ENCODE results near the gene RBPJ.

Gene RBPJ

DNA sequence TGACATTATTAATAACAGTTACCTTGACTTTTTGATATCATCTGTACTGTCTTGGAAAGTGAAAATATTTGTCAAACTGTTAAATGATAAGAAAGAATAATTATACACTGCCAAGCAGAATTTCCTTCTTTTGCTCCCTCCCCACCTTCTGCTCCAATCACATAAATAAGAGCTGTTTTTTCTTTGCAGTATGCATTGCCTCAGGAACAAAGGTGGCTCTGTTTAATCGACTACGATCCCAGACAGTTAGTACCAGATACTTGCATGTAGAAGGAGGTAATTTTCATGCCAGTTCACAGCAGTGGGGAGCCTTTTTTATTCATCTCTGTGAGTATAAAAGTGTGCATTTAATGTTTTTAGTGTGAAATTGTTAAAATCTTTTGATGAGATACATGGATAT, 103.3 kb downstream of the RBPJ start:
- DNase-seq, result no peak

DNA sequence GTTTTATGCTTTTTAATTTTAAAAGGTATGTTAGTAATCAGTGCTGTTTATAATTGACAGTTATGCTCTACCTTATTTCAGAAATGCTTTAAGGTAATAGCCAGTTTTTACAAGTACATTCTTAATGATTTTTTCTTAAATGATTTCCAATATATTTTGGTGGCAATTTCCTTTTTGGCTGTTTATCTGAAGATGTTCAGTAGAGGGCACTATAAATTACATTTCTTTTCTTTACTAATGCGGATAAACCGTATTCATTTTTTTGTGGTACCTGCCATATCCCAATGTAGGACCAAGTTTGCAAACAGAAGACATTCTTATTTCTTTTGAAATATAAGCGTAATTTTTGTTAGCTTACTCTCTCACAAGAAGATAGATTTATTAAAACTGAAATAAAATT, 104.0 kb downstream of the RBPJ start:
- no peak for DNase-seq

DNA sequence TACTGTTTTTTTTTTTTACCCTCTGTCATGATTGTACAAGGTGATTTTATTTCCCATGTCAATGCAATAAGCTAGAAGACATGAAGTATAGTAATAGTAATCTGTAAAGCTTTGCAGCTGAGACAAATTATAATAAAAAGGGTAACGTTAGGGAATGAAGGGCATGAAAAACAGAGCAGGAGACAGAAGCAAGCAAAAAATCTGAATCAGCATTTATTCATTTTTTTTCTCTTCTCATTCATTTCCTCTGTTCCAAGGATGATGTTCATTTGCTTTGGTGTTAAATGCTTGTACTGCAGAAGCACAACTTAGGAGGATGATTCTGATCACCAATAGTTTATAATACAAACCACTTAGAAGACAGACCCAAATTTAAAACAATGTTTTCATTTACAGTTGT, 105.1 kb downstream of the RBPJ start:
- no peak for DNase-seq

DNA sequence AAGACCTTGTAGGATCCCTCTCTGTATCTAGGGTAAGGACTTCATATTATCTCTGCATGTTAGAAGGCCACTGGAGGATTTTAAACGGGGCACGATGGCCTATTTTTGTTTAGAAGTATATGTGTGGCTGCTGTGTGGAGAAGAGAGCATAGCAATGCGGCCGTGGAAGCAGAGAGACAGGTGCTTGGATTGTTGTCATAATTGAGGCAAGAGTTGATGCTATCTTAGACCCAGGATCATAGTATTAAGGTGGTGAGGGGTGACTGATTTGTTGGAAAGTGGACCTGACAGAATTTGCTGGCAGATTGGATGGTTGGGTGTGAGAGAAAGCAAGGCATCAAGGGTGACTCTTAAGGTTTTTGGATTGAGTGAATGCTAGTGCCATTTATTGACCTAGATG, 106.1 kb downstream of the RBPJ start:
- DNase-seq, result no peak

DNA sequence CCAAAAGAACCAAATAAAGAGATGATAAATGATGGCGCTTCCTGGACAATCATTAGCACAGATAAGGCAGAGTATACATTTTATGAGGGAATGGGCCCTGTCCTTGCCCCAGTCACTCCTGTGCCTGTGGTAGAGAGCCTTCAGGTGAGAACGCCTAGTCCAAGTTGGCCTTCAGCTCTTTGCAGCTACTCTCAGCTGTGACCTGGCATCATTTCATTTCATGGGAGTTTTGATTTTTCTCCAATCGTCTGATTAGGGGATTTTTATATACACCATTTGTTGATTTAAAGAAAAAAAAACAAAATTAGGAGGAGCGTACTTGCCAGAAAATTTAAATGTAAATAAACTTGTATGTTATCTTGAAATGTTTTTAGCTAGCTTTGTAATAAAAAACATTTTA, 109.1 kb downstream of the RBPJ start:
- no peak for DNase-seq

DNA sequence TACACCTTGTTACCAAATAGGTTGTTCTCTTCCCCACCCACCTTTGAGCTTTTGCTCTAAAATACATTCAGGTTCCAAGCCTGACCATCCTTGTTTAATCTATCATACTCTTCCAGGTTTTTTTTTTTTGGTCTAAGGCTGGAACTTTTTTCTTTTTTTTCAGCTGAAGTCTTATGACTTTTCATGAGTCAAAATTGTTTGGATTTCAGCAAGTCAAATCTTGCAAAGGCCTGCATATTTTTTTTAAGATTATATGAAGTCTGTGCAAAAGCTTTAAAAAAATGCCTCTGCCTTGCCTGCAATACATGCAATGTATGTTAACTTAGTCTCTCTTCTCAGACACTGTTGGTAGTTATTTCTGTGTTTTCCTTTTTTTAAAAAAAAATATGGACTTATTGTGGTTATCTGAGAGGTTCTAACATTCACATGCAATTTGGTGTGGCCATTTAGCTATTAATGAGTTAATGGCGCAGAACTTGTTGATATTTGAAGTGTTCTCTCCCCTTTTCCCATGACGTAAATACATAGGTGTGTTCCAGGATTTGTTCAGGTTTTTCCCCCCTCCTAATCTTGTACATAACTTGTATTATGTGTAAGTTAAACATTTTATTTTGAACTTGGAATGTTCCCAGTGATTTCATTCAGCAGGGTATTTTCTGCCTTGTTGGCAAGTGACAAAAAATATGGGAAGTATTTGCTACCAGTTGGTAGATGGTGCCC, 110.8 kb downstream of the RBPJ start:
- DNase-seq, result no peak

DNA sequence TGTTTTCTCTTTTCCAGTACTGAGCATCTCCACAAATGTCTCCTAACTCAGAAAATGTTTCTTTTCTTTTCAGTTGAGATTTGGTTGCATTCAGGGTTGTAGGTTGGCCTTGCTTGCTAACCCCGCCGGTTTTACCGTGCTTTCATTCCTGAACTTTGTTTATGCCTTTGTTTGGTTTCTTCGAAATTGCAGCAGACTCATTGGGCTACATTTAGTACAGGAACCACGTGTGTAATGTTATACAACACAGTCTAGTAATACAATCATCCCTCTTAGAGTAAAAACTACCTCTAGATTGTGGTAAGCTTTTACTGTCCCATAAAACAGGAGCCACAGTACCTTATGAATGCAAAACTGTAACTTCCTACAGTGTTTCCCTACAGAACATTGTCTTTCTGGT, 111.6 kb downstream of the RBPJ start:
- no peak for DNase-seq

DNA sequence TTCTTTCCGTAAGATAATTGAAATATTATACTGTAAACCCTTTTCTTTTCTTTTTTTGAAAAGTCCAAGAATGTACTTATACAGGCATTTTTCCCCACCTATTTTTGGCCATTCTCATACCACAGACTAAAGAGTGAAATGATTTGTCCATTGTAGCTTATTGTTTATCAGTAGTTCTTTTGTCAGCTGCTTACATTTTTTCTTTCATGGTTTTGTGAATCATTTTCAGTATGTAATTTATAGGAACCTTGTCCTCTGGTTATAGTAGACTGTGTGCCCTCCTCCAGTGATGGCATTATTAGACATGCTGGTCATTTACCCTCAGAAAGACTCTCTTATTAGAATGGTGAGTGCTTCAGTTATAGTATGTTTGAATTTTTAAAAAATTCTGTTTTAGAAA, 112.7 kb downstream of the RBPJ start:
- DNase-seq, result no peak

DNA sequence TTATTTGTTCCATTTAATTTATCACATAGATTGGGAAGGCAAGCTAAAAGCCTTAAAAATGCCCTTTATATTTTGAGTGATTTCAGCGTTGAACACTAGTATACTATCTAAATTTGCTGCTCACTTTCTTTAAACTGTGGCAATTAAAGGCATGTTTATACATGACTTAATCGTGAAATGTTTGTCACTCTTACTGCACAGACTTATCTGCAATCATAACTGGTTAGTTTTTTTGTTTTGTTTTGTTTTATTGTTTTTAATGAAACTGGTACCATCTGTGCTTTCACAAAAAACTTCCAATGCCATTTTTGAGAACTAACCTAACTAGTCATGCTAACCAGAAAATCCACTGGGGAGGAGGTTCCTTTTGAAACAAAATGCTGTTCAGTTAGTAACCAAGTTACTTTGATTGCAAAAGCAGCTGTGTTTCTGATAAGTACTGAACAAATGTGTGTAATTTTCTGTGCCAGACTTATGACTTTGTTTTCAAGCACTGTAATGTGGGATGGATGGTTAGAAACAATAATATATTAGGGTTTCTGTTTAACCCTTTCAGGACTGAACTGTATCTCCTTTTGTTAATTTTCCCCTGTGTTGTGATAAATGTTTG, 113.3 kb downstream of the RBPJ start:
- no peak for DNase-seq

DNA sequence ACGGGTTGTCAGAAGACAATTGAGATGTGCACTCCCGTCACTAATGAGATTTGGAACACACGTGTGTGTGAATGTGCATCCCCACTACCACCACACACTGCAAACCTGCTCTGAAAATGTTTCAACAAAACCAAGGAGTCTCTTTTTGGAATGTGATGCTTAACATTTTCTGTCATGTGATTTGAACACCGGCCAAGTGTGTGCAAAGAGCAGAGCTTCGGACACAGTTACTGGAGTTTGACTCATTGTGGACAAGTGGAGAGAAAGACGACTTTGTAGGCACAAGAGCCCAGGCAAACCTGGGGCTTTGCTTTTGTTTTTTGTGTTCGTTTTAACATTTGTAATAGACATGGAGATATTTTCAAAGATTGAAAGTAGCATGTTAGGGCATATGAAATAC, 120.3 kb downstream of the RBPJ start:
- DNase-seq, result no peak

DNA sequence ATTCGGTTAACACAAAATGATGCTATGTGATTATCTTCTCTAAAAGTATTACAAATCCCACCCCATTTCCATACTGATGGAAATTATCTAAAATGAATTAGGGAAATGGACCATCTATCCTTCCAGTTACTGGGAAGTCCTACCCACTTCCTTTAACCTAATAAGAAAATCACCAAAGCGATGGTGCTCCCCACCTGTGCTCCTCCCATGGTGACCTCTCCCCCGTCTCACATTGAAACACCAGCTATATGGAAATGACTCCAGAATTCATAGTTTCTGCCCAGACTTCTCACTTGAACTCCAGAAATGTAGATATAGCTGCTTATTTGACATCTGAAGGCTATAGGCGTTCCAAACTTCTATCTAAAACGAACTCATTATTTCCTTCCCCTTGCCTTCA, 121.0 kb downstream of the RBPJ start:
- no peak for DNase-seq

DNA sequence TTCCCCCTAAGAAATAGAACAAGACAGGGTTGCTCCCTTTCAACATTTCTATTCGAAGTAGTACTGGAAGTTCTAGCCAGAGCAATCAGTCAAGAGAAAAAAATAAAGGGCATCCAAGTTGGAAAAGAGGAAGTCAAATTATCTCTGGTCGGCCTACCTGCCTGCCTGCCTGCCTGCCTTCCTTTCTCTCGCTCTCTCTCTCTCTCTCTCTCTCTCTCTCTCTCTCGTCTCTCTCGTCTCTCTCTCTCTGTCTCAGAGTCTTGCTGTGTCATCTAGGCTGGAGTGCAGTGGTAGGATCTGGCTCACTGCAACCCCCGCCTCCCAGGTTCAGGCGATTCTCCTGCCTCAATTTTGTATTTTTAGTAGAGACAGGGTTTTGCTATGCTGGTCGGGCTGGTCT, 126.6 kb downstream of the RBPJ start:
- no peak for DNase-seq

DNA sequence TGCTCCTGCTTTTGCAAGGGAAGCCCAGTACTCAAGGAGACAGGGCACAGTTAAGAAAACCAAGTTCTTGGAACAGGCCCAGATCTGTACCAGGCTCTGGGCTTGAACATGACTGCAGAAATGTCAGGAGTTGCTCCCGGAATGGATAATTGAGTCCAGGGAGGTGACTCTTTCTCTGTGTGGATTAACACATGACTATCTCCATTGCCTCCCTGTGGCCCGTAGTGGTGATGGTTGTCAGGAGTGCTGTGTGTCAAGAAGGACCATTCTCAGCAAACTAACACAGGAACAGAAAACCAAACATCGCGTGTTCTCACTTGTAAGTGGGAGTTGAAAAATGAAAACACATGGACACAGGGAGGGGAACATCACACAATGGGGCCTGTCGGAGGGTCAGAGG, 129.6 kb downstream of the RBPJ start:
- DNase-seq, result no peak

DNA sequence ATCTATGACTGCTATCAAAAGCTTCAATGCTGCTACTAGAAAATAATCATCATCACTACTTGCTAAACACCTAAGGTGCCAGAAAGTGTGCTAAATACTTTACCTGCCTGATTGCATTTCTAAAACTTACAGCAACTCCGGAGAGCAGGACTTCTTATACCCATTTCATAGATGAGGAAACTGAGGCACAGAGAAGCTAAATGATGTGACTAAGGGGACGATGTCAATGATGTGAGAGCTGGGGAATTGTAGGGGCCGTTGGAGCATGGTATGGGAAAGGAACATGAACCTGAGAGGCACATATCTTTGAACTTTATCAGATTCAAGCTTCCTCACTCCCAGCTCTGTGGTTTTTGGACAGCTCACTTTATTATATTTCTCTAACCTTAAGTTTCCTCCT, 130.8 kb downstream of the RBPJ start:
- DNase-seq, result no peak

DNA sequence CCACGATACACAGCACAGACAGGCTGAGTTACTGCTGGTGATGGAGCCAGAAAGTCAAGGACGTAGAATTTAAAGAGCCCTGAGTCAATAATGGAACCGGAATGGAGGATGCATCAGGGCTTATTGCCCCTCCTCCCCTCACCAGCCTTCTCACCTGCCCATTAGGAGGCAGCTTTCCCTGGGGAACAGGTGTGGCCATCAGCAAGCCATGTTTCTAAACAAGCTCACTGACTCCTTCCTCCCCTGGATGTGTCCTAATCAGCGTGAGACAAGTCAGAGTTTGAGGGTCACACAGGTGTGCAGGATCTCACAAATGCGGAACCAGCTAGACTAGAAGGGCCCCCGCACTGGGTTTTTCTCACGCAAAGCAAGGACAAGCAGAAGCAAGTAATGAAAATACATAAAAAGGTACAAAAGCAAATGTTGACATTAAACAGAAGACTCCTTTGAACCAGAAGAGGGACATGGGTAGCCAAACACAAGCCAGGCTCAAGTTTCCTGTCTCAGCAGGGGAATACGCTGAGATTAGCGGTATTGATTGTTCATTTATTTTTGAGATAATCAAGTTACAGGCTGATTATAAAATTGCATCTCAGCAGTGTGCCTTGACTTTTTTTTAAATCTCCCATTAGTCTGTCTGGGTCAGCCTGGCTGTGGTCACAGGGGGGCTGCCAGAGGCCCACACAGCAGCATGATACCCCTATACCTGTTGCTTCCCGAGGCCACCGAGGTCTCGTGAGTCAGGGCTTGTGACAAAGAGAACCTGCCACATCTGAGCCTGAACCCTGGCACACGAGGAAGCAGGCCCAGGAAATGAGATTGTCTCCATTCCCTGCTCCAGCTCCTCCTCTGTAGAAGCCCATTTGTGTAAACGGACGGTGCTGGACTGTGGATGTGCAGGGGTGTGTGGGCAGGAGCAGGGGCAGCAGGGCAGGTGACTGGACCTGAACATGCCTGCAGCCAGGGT, 132.0 kb downstream of the RBPJ start:
- no peak for DNase-seq

DNA sequence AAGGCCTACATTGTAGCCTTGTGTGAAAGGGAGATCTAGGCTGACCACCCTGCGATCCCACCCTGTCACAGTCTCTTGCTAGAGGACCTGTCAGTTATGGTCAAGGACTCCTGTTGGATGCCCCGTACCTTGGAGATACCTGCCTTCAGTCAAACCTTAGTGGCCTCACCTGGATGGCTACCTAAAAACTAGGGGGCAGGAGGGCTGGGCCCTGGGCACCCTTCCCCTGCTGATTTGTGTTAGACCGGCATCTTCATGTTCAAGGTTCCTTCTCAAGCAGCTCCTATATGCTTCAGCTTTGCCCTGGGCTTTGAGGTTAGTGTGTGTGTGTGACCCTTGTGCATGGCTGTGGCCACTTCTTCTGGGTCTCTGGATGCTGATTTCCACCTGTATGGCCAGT, 134.1 kb downstream of the RBPJ start:
- no peak for DNase-seq

DNA sequence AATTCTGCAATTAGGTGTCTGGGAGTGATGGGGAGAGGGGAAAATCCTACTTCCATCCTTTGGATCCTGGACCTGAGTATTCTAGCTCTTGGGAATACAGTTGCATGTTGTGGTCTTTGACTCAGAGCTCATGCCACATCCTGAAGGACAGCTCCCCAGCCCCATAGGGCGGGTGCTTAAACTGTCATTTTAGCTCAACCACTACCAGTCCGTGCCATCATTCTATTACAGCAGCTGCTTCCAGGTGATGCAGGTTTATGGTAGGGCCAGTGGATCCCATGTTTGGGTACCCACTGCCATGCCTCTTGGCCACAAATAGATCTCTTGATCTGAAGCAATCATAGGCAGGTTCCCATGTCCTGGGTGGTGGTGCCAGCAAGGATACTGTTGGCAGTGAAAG, 134.8 kb downstream of the RBPJ start:
- no peak for DNase-seq

DNA sequence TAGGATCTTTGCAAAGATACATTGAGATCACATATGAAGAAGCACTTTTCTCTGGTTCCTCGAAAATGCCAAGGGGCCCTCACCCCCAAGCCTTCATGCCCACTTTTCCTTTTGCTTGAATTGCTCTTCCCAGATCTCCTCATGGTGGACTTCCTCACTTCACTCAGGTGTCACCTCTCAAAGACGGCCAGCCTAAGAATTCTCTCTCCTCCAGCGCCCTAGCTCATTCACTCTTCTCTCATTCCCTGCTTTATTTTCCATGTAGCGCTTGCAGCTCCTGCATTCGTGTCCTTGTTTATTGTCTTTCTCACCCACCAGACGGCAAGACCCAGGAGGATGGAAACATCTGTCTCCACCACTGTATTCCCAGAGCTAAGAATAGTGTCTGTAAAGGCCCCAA, 136.6 kb downstream of the RBPJ start:
- DNase-seq, result peak in 1 of 2 experiments; percentile 2

DNA sequence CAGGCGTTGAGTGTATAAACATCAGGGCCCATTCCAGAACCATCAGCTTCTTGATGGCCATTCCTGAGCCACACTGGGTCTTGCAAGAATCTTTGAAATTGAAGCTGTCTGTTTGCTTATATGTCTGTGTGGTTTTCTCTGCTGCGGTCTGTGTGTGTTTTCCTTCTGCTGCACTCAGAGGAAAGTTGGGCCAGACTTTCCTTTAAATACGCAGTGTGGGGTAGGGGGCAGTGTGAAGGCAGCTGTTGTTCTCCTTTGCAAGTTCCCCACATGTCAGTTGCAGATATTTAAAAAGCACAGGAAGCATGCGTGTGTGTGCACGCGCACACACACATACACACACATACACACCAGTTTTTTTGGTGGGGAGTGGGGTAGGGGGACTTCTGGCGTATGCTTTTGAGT, 137.3 kb downstream of the RBPJ start:
- no peak for DNase-seq

DNA sequence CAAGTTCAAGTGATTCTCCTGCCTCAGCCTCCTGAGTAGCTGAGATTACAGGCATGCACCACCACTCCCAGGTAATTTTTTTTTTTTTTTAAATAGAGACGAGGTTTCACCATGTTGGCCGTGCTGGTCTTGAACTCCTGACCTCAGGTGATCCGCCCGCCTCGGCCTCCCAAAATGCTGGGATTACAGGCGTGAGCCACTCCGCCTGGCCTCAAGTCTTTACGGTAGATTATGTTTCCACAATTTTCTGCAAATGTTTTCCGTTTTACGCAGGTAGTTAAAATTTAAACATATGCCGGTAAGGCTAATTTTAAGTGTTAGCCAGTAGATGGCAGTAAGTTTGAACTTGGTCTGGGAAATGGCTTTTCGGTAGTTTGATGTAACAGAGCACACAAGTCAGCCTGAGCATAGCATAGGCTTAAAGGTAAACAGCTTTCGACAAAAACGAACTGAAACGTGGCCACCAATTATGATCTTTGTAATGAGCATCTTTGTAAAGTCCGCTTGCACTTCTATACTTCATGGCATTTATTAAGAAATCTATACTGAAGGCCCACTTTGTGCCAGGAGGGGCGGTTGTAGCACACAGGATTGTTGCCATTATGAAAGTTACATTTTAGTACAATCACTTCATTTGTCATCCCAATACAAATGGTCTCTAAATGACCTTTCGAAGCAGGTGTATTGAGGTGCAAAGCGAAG, 138.4 kb downstream of the RBPJ start:
- peak in 1 of 2 experiments; percentile 31 for DNase-seq

DNA sequence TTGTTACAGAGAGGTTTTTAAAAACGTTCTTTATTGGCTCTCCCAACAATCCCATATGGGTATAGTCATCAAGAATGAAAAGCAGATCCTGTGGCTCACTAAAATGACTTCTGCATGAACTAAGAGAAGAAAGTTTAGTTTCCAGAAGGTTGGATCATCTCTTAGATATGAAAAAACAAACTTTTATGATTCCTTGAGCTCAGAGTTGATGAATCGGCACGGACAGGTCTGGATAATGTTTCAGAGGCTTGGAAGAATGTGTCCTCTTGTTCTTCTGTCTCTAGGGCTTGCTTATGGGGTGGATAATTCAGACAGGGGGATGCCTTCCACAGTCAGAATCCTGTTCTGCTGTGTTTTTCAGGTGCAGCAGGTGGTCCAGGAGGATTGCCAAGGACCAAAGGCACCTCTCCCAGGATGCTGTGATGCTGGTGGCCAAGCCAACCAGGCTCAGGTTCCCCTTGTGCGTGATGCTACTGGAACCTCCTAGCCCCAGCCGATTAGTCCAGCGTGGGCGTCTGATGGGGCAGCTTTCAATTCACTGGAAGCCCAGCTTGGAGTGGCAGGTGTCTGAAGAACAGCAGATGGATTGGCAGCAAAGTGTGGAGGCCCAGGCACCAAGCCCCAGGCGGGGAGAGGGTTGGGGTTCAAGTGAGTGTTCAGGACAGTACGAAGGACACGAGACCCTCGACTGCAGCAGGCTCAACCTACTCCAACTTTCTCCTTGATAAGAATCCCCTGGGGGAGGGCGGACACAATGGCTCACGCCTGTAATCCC, 139.1 kb downstream of the RBPJ start:
- DNase-seq, result no peak

DNA sequence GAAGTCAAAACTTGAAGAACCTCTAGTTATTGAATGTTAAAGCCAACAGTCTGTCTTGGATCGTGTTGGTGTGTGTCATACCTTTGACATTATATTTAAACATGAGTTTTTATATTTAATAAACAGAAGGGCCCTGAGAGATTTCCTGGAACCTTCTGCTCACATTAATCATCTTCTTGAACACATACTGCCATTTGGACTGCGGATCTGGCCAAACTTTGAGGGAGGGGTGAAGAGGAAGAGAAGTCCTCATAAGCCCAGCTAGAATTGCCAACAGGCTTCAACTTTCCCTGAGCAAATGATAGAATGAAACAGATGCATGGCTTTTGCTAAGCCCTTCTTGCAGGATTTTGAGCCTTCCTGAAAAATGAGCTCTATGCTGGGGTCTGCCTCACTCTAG, 142.1 kb downstream of the RBPJ start:
- no peak for DNase-seq
